Stimulated activated CD4-positive, alpha-beta T cell treated with anti-CD3 and anti-CD28 coated beads, Interleukin-1b, Interleukin-23, amount 100 ng/mL, for 48 hours (primary cell): ENCODE measurements around the gene ARMH1.

Source experiments
- DNase-seq: peaks from one replicate; pipeline ENCODE4 v3.0.0-alpha.2; 2020

Gene ARMH1

DNA sequence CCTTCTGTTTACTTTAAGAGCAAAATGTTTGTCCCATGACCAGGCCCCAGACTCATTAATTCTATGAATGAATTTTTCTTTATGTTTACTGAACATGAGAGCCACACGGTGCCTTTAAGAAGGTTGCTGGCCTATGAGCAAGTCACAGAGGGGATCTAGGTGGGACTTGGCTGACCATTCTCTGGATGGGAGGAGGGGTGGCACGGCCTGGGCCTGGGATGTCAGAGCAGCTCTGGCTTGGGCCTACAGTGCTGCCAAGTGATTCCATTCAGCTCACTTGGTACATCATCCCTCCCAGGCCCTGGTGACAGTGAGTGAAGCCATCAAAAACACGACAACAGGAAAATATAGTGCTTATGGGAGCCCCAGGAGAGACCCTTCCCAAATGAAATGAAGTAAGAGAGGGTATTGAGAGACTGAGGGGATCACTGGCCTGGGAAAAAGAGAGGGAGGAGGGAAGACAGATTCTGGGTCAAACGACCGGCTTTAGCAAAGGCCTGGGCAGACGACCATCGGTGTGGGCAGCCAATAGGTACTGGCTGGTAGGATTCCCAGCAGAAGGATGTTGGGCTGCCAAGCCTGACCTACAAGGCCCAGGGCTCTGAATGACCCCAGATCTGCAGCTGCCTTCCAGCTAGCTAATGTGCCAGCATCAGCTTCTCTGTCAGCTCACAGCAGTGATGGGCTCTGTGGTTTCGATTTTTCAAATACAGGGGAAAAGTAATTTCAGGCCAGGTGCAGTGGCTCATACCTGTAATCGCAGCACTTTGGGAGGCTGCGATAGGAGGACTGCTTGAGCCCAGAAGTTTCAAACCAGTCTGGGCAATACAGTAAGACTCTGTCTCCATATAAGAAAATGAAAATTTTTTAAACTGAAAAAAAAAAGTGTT is 3.5 kb upstream of the ARMH1 start:
- DNase-seq, result no peak

DNA sequence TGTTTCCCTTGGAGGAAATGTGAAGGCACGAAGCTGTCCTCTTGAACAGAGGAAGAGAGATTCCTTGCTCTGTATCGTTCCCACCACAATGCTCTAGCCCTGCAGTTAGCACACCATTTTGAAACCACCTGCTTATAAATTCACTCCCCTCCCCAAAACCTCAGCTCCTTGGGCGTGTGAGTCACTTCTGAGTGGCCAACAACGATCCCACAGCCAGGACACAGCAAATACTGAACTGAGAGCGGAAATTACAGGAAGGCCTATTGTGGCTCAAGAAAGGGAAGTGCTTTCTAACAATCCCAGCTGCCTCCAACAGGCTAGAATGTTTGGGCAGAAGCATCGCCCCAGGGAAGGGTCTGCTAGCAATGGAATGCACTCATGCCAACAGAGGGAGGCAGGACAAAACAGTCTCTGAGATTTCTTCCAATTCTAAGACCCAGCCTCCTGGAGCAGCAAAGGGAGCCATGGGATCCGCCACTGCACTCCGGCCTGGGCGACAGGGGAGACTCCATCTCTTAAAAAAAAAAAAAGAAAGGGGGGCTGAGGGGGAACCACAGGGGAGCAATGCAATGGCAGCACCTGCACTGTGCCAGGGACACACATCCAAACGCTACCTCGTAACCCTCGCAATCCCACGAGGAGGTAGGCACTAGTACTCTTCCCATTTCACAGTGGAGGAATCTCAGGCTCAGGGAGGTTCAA is 2.1 kb upstream of the ARMH1 start:
- no peak for DNase-seq

- DNase-seq, result no peak
These were observed 1.4 kb upstream of the ARMH1 start for GRCh38 chr1:44672961-44673674.

GRCh38 chr1:44673675-44674112 is 820 bp upstream of the ARMH1 start:
- DNase-seq, result no peak

DNA sequence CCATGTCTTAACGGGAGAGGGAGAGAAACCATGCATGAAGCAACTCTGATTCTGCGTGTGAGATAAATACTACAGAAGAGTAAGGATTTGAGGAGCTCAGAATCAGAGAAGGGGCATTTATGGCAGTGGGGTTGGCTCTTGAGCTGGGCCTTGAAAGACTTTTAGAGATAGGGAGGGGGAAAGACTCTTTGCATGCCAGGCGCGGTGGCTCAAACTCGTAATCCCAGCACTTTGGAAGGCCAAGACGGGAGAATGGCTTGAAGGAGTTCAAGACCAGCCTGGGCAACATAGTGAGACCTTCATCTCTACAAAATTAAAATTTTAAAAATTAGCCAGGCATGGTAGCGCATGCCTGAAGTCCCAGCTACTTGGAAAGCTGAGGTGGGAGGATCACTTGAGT is 672 bp downstream of the ARMH1 start:
- no peak for DNase-seq

GRCh38 chr1:44676484-44677200 is 2.1 kb downstream of the ARMH1 start:
- no peak for DNase-seq

DNA sequence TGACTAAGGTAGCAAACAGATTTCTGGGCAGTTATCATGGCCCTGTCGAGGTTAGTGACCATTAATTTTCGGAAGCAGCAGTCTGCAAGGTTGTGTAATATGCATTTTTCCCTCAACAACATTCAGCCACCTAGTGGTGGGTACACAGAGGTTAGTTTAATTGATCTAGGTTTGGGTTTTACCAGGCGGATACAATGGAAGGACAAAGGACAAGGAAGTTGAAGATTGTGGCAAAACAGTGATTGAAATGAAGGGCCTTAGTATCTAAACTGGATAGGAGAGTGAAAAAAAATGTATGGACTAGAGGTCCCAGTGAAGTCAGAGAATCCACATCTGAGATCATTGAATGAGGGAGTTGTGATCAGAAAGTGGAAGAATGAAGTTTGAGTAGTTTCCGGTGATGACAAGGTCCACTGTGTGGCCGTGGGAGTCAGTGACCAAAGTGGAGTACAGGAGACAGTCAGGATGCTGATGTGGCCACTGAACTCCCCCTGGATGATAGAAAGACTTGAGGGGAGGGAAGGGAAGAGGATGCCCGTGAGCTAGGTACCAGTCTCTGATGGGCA is 2.8 kb downstream of the ARMH1 start:
- no peak for DNase-seq

- no peak for DNase-seq
These were observed 3.6 kb downstream of the ARMH1 start for GRCh38 chr1:44678120-44678519.

GRCh38 chr1:44678626-44679025 is 4.1 kb downstream of the ARMH1 start:
- no peak for DNase-seq

- no peak for DNase-seq
These were observed 5.0 kb downstream of the ARMH1 start for GRCh38 chr1:44679468-44679867.

- no peak for DNase-seq
These were observed 7.7 kb downstream of the ARMH1 start for GRCh38 chr1:44681905-44682882.

DNA sequence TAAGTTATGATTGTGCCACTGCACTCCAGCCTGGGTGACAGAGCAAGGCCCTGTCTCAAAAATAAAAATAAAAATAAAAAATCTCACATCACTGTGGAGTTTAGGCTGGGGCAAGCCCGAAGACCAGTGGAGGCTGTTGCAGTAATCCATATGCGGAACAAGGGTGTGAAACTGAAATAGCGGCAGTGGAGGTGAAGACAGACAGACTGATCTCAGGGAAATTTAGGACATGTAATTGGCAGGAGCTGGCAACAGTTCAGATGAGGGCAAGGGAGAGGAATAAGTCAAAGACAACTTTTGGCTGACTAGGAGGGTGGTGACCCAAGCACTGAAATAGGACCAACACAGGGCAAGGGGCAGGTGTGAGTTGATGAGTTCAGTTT is 8.4 kb downstream of the ARMH1 start:
- no peak for DNase-seq

DNA sequence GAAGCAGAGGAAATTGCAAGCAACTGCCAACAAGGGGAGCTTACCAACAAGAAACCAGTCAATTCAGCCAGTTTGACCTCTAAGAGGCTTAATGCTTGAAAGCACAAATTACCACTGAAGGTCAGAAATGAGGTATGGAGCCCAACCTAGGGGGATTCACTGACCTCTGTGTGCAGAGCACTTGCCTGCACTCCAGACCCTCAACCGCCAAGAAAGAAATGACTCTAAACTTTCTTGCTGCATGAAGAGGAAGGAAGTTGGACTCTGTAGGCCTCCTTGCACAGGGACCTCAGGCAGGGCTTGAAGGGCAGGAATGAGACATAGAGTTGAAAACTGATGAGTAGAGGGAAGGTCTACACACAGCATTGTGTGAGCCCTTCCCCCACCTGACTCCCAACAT is 10.0 kb downstream of the ARMH1 start:
- no peak for DNase-seq

DNA sequence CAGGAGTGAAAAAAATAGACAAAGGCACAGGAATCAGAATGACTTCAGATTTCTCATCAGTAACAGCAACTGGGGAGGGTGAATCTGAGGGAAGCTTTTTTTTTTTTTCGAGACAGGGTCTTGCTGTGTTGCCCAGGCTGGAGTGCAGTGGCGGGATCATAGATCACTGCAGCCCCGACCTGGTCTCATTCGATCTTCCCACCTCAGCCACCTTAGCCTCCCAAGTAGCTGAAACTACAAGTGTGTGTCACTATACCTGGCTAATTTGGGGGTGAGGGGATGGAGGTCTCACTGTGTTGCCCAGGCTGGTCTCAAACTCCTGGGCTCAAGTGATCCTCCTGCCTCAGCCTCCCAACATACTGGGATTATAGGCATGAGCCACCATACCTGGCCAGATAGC is 10.7 kb downstream of the ARMH1 start:
- DNase-seq, result no peak

DNA sequence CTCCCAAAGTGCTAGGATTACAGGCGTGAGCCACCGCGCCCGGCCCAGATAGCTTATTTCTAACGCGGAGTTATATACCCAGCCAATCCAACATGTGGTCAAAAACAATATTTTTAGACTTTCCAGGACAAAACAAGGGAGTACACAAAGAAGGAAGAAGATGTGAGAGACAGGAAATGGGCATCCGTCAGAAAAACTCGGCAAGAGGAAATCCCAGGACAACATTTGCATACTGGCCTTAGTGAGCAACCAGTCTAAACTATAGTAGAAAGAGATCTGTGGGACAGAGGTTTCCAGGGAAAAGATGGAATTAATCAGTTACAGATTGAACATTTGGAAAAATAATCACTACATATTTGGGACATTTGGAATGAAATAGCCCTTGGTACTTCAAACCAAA is 11.4 kb downstream of the ARMH1 start:
- no peak for DNase-seq

- no peak for DNase-seq
These were observed 14.4 kb downstream of the ARMH1 start for GRCh38 chr1:44688760-44689446.

DNA sequence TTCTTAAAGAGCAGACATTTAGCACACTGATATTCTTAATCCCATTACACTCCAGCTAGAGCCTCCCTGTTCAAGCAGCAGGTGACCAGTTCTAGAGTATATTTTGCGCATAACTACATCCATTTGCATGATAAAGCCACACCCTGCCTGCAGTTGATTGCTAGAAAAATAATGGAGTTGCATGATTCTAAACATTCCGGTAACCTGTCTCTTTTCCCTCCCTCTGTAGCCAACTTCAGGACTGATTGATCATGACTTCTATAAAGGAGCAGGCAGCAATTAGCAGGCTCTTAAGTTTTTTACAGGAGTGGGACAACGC is 14.9 kb downstream of the ARMH1 start:
- no peak for DNase-seq

DNA sequence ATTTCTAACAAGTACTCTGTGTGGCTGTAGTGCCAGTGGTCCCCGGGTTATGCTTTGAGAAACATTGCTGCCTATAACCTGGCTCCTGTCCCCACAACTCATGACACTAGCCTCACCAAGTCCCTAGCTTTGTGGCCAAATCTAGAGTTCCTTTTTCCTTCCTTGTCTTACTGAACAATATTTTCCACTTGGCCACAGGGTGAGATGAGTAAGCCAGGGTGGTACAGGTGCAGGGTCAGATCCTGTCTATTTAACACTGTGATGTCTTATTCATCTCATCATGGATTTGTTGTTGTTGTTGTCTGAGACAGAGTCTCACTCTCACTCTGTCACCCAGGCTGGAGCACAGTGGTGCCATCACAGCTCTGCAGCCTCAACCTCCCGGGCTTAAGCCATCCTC is 18.6 kb downstream of the ARMH1 start:
- peak; percentile 18 for DNase-seq

- no peak for DNase-seq
These were observed 19.4 kb downstream of the ARMH1 start for GRCh38 chr1:44693900-44694299.

DNA sequence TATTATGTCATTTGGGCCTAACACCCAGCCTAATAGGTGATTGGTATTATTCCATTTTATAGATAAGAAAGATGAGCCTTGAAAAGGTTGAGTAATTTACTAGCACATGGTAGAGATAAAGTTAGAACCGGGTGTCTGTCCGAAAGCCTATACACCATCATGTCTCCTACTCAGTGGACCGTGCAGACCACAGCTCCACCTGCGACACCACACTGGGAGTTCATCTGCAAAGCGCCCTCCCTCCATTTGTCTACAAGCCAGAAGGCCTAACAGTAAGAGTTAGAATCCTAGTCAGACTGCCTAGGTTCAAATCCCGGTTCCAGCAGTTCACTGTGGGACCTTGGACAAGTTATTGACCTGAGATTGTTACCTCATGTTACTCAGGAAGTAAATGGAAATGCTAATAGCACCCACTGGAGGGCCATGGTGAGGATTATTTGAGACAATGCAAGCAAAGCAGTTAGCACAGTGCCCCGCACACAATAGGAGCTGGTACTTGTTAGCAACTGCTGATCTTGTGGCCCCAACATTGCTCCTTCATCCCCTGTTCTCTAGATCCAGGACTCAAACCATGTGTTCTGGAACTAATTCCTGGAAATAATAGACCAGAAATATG is 20.5 kb downstream of the ARMH1 start:
- no peak for DNase-seq

DNA sequence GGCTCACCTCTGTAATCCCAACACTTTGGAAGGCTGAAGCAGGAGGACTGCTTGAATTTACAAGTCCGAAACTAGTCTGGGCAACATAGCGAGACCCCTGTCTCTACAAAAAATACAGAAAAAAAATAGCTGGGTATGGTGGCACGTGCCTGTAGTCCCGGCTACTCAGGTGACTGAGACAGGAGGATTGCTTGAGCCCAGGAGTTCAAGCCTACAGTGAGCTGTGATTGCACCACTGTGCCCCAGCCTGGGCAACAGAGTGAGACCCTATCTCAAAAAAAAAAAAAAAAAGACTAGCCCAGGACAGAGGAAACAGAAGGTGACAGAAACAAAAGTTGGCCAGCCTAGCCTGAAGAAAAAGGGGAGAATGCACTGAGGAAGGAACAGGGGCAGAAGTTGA is 21.2 kb downstream of the ARMH1 start:
- no peak for DNase-seq
